Endothelial cell of umbilical vein (primary cell): ENCODE measurements around the gene SLC12A9. TPM values are rescaled to one million over a fixed set of nuclear protein-coding genes. Genes with fewer than 3 reads are reported as not detected.
A peak's percentile ranks its signal among the peaks of the same experiment; 100 is the strongest.

Experiments used
- BruUV-seq: library from RNA; stranded (reverse); fragments of 400-500 nt; replicated peaks from 2 replicates; lab custom pipeline; 2021; lab: Mats Ljungman, UMichigan
- CTCF ChIA-PET: fragments of 300-600, 350-600 bp; sonication (Branson Sonifier 250); formaldehyde crosslinking; loops from one replicate; lab custom pipeline; 2021; ENCODE audit warnings: antibody characterized with exemption, inconsistent platforms; lab: Charles Lee
- POLR2A ChIA-PET: fragments of 300-600, 350-600 bp; sonication (Branson Sonifier 250); formaldehyde crosslinking; loops from one replicate; lab custom pipeline; 2021; ENCODE audit warnings: antibody characterized with exemption, inconsistent platforms; lab: Charles Lee
- DNase-seq: peaks from one replicate; pipeline ENCODE4 v3.0.0-alpha.2; 2011; ENCODE audit warnings: low read depth, low spot score
- FAIRE-seq: peaks from 2 replicates; lab custom pipeline; 2011; peaks lifted over from hg19 to GRCh38; lab: Jason Lieb, UNC
- H2AFZ ChIP-seq: 2 replicates; pipeline ENCODE4 v1.6.0; 2012; ENCODE audit warnings: low read depth, low read length, control low read depth, inconsistent platforms
- H3K27ac ChIP-seq: 2 replicates; pipeline ENCODE4 v1.5.1; 2011; ENCODE audit warnings: low read depth, mild to moderate bottlenecking, control low read depth, low read length, moderate library complexity; ENCODE audit not compliant: insufficient read depth
- H3K27me3 ChIP-seq, 2 experiments: 2 replicates each; pipeline versions ENCODE4 v1.6.0 to v1.6.1; 2011; ENCODE audit warnings: low read length in 2 of 2, mixed read lengths in 1 of 2; ENCODE audit not compliant: control insufficient read depth in 2 of 2, insufficient read depth in 2 of 2
- H3K36me3 ChIP-seq, 2 experiments: 2 replicates in 1 of 2; 3 replicates in 1 of 2; pipeline ENCODE4 v1.5.1; 2011; ENCODE audit warnings: low read length in 2 of 2, mild to moderate bottlenecking in 1 of 2, moderate library complexity in 1 of 2; ENCODE audit not compliant: control insufficient read depth in 2 of 2, insufficient read depth in 2 of 2; ENCODE audit errors: extremely low read depth in 1 of 2
- H3K4me1 ChIP-seq: 3 replicates; pipeline ENCODE4 v1.5.1; 2011; ENCODE audit warnings: mild to moderate bottlenecking, low read length; ENCODE audit not compliant: control insufficient read depth, insufficient read depth; ENCODE audit errors: extremely low read depth
- H3K4me2 ChIP-seq: 2 replicates; pipeline ENCODE4 v1.6.1; 2011; ENCODE audit warnings: low read length, control low read depth, mixed read lengths; ENCODE audit not compliant: insufficient read depth
- H3K4me3 ChIP-seq, 3 experiments: fragments of 200-600 bp in 1 of 3; sonication (generic), shearing (Covaris generic) in 1 of 3; replicated peaks in 1 of 3; 2 replicates each; pipeline ENCODE4 v1.5.1; 2011 to 2016; ENCODE audit warnings: control low read depth in 3 of 3, low read length in 3 of 3, mild to moderate bottlenecking in 2 of 3, inconsistent platforms in 1 of 3, low read depth in 1 of 3, moderate library complexity in 1 of 3; ENCODE audit not compliant: insufficient read depth in 1 of 3
- H3K79me2 ChIP-seq: 2 replicates; pipeline ENCODE4 v1.6.0; 2012; ENCODE audit warnings: low read length, inconsistent platforms; ENCODE audit not compliant: control insufficient read depth, insufficient read depth
- H3K9ac ChIP-seq: replicated peaks from 2 replicates; pipeline ENCODE3; 2011; ENCODE audit warnings: low read length, control low read depth; ENCODE audit not compliant: insufficient read depth; ENCODE audit errors: extremely low read depth
- H3K9me1 ChIP-seq: replicated peaks from 3 replicates; pipeline ENCODE4 v1.6.0; 2011; ENCODE audit warnings: mild to moderate bottlenecking, low read length; ENCODE audit not compliant: control insufficient read depth, insufficient read depth; ENCODE audit errors: extremely low read depth
- H3K9me3 ChIP-seq: replicated peaks from 2 replicates; pipeline ENCODE4 v1.5.1; 2012; ENCODE audit warnings: low read length, inconsistent platforms; ENCODE audit not compliant: control insufficient read depth, insufficient read depth
- H4K20me1 ChIP-seq: replicated peaks from 2 replicates; pipeline ENCODE3; 2011; ENCODE audit warnings: mild to moderate bottlenecking, low read length; ENCODE audit not compliant: control insufficient read depth, insufficient read depth; ENCODE audit errors: extremely low read depth
- EZH2 ChIP-seq: IDR thresholded peaks from 2 replicates; pipeline ENCODE4 v1.6.1; 2012; ENCODE audit warnings: borderline replicate concordance, low read depth, mild to moderate bottlenecking, moderate library complexity, low read length, inconsistent platforms; ENCODE audit not compliant: severe bottlenecking
- FOS ChIP-seq: IDR thresholded peaks from 2 replicates; pipeline ENCODE4 v1.6.1; 2011; ENCODE audit warnings: mild to moderate bottlenecking, low read length, moderate library complexity, borderline replicate concordance; ENCODE audit not compliant: insufficient read depth
- GATA2 ChIP-seq: IDR thresholded peaks from 2 replicates; pipeline ENCODE4 v1.7.0; 2011; ENCODE audit warnings: low read depth, mild to moderate bottlenecking, moderate library complexity, mixed read lengths, low read length; ENCODE audit not compliant: insufficient read length, insufficient read depth
- JUN ChIP-seq: IDR thresholded peaks from 2 replicates; pipeline ENCODE4 v1.6.1; 2011; ENCODE audit warnings: borderline replicate concordance, low read depth; ENCODE audit not compliant: insufficient read length, insufficient read depth
- MAX ChIP-seq: IDR thresholded peaks from 2 replicates; pipeline ENCODE4 v1.6.1; 2011; ENCODE audit not compliant: insufficient read depth, insufficient read length
- MYC ChIP-seq: IDR thresholded peaks from one replicate; pipeline ENCODE4 v1.6.1; 2011; ENCODE audit warnings: mild to moderate bottlenecking, low read depth, low read length
- POLR2A ChIP-seq: IDR thresholded peaks from 2 replicates; pipeline ENCODE4 v1.6.1; 2012; ENCODE audit warnings: low read depth, mild to moderate bottlenecking, control low read depth, low read length
- dilution Hi-C: fragments of 300-500 bp; cut with MboI; formaldehyde crosslinking; loops from one replicate; pipeline ENCODE4 v1.15.0; 2019; ENCODE audit warnings: low sequenced_read_pairs; ENCODE audit not compliant: extremely low pct_ligation_motif_present
- intact Hi-C: fragments of 100-400 bp; cut with micrococcal nuclease; formaldehyde crosslinking; loops from one replicate; pipeline ENCODE4 v1.10.0; 2022
- polyA plus RNA-seq, 4 experiments: library from polyadenylated mRNA; depleted of rRNA in 3 of 4; stranded (reverse) in 3 of 4; unstranded in 1 of 4; fragments of >200 nt; gene quantifications; 2 replicates each; pipeline versions ENCODE4 v1.2.1 to v1.2.3, GENCODE V29; 2011 to 2012; ENCODE audit warnings: missing spikeins in 1 of 4
- total RNA-seq: library from RNA; stranded (reverse); gene quantifications from 2 replicates; pipeline ENCODE4 v1.2.3, GENCODE V29; 2021

SLC12A9 gene
- total and polyA plus RNA-seq, 2 donors (not counting 3 experiments of a cell fraction or from before 2014, with no cell fraction given): 35.0 to 37.0 TPM

GRCh38 chr7:100840470-100841100, 11.9 kb upstream of the SLC12A9 start:
- no peak for DNase-seq
- dilution Hi-C loops: loop anchor here (25.0 kb wide), 1 partner anchor 128 kb away; the partner anchor contains the start of genes EPO and POP7
- CTCF ChIA-PET: interaction anchor here (0.6 kb wide), 1 partner anchor 13 kb away, joined by 3 read pairs; the partner anchor contains the start of gene EPHB4

GRCh38 chr7:100847360-100847759, 5.2 kb upstream of the SLC12A9 start:
- no peaks in the 10 kb centered on the region for H3K9me1 ChIP-seq
- CTCF ChIA-PET: interaction anchor here (0.6 to 6.1 kb wide), 3 partner anchors 11 to 142 kb away, joined by 3 to 214 read pairs (median 17); partner anchors contain the start of gene POP7
- no peak for FAIRE-seq

More at GRCh38 chr7:100840470-100841100, 11.9 kb upstream of the SLC12A9 start:
- peaks cover 14% of the 10 kb centered on the region for H3K4me1 ChIP-seq
- no peaks in the 10 kb centered on the region for H3K9me3 ChIP-seq
- POLR2A ChIA-PET: no interaction called here
- H3K9ac ChIP-seq: no peak overlapping the region
- H3K9me1 ChIP-seq: no peaks in the 10 kb centered on the region
- H3K27me3 ChIP-seq: no peaks in the 10 kb centered on the region
- H2AFZ ChIP-seq: peak overlapping the region; percentile 39
- no peak for FAIRE-seq
- intact Hi-C loops: no loop called here
- TF ChIP-seq MYC: no peak
- TF ChIP-seq GATA2: no peak
- no peak for TF ChIP-seq FOS
- no peak for TF ChIP-seq POLR2A
- no peak for TF ChIP-seq JUN
- TF ChIP-seq EZH2: no peak
- no peak for TF ChIP-seq MAX
- no peak overlapping the region for H3K4me3 ChIP-seq
- no peak overlapping the region for H3K27ac ChIP-seq
- no peaks in the 10 kb centered on the region for H3K36me3 ChIP-seq
- H4K20me1 ChIP-seq: no peaks in the 10 kb centered on the region
- H3K79me2 ChIP-seq: no peaks in the 10 kb centered on the region
- no peak overlapping the region for H3K4me2 ChIP-seq
- no TSS peak for BruUV-seq

More at GRCh38 chr7:100847360-100847759, 5.2 kb upstream of the SLC12A9 start:
- no peaks in the 10 kb centered on the region for H3K9me3 ChIP-seq
- H3K4me3 ChIP-seq: no peak overlapping the region
- H2AFZ ChIP-seq: no peak overlapping the region
- H3K27ac ChIP-seq: no peak overlapping the region
- BruUV-seq: no TSS peak
- POLR2A ChIA-PET: no interaction called here
- intact Hi-C loops (no loop called here), dilution Hi-C loops (loop anchor here (25.0 kb wide), 1 partner anchor 135 kb away; the partner anchor contains the start of genes EPO and POP7)
- no peaks in the 10 kb centered on the region for H3K27me3 ChIP-seq
- H3K9ac ChIP-seq: no peak overlapping the region
- H3K79me2 ChIP-seq: no peaks in the 10 kb centered on the region
- no peak for TF ChIP-seq MAX
- TF ChIP-seq JUN: no peak
- H4K20me1 ChIP-seq: no peaks in the 10 kb centered on the region
- peaks cover 6% of the 10 kb centered on the region for H3K4me1 ChIP-seq
- H3K36me3 ChIP-seq: no peaks in the 10 kb centered on the region
- DNase-seq: no peak
- H3K4me2 ChIP-seq: no peak overlapping the region
